Endometrium (tissue), 2 donors: Measurements from ENCODE around the gene GNS.
"Not testable (repeated sequence)": the region's sequence is repeated elsewhere in the genome, so short reads cannot be mapped to it uniquely, and the experiment has no call there.

Experiments
- FAIRE-seq: peaks from 2 replicates; lab custom pipeline; 2012; peaks lifted over from hg19 to GRCh38; lab: Jason Lieb, UNC
- donor health status: control.
- donor health status: control.

GNS gene

GRCh38 chr12:64759035-64759894, at the start of gene GNS:
Gene GNS, minus strand, starts transcription at chr12:64759406. Its CDS starts 130 bp downstream, at chr12:64759276.
- FAIRE-seq: peak; percentile 72

- no peak for FAIRE-seq
These were observed 48.9 kb upstream of the GNS start for GRCh38 chr12:64808110-64808509.

GRCh38 chr12:64806593-64807460, 47.6 kb upstream of the GNS start:
- FAIRE-seq: no peak

- no peak for FAIRE-seq
These were observed 47.0 kb upstream of the GNS start for GRCh38 chr12:64806173-64806572.

- not testable (repeated sequence) for FAIRE-seq
These were observed 43.1 kb upstream of the GNS start for GRCh38 chr12:64802180-64802775.

- FAIRE-seq: no peak
These were observed 42.2 kb upstream of the GNS start for GRCh38 chr12:64801381-64801780.

GRCh38 chr12:64800640-64801039, 41.4 kb upstream of the GNS start:
- no peak for FAIRE-seq

GRCh38 chr12:64798165-64798564, 39.0 kb upstream of the GNS start:
- no peak for FAIRE-seq

- no peak for FAIRE-seq
These were observed 38.0 kb upstream of the GNS start for GRCh38 chr12:64797156-64797555.

GRCh38 chr12:64796205-64796845, 37.1 kb upstream of the GNS start:
- FAIRE-seq: peak; percentile 79

- FAIRE-seq: no peak
These were observed 35.1 kb upstream of the GNS start for GRCh38 chr12:64794305-64794704.

- no peak for FAIRE-seq
These were observed 34.4 kb upstream of the GNS start for GRCh38 chr12:64793610-64794009.

- FAIRE-seq: no peak
These were observed 32.9 kb upstream of the GNS start for GRCh38 chr12:64792128-64792527.

- peak; percentile 61 for FAIRE-seq
These were observed 31.8 kb upstream of the GNS start for GRCh38 chr12:64791036-64791435.

GRCh38 chr12:64790166-64790565, 31.0 kb upstream of the GNS start:
- peak; percentile 8 for FAIRE-seq

GRCh38 chr12:64785838-64786237, 26.6 kb upstream of the GNS start:
- no peak for FAIRE-seq

GRCh38 chr12:64782191-64782876, 23.1 kb upstream of the GNS start:
- no peak for FAIRE-seq

GRCh38 chr12:64781280-64782190, 22.3 kb upstream of the GNS start:
- no peak for FAIRE-seq

- FAIRE-seq: no peak
These were observed 21.5 kb upstream of the GNS start for GRCh38 chr12:64780531-64781279.

GRCh38 chr12:64780132-64780530, 20.9 kb upstream of the GNS start:
- no peak for FAIRE-seq
